Heart right ventricle (tissue), 16 donors: ENCODE results near the gene ITIH5. TPM values are rescaled to one million over a fixed set of nuclear protein-coding genes. Genes with fewer than 3 reads are reported as not detected.

ENCODE experiments used
- ATAC-seq, 8 donors: fragments of 200-7000 bp; cut with Tn5 transposase; one replicate each; pipeline ENCODE4 v1.9.1; 2020; ENCODE audit warnings: mild to moderate bottlenecking in 8 of 8, moderate library complexity in 8 of 8, moderate number of reproducible peaks in 1 of 8
- DNase-seq, 2 donors: peaks; one replicate each; pipeline ENCODE4 v3.0.0-alpha.2; 2020
- H3K27ac ChIP-seq, 10 donors: fragments of 200-600 bp; sonication (generic) in 2 of 10; one replicate each; pipeline versions ENCODE4 v1.5.0 to v1.8.0; 2020 to 2022; ENCODE audit warnings: mild to moderate bottlenecking in 3 of 10
- H3K27me3 ChIP-seq, 7 donors: fragments of 200-600 bp; one replicate each; pipeline ENCODE4 v1.8.0; 2021 to 2022; ENCODE audit warnings: mild to moderate bottlenecking in 2 of 7
- H3K36me3 ChIP-seq, 9 donors: fragments of 200-600 bp; sonication (generic) in 1 of 9; one replicate each; pipeline versions ENCODE4 v1.5.0 to v1.8.0; 2020 to 2022; ENCODE audit warnings: mild to moderate bottlenecking in 2 of 9
- H3K4me1 ChIP-seq, 9 donors: fragments of 200-600 bp; sonication (generic) in 1 of 9; one replicate each; pipeline versions ENCODE4 v1.5.0 to v1.8.0; 2020 to 2022; ENCODE audit warnings: mild to moderate bottlenecking in 4 of 9
- H3K4me3 ChIP-seq, 10 donors: fragments of 200-600 bp; sonication (generic) in 2 of 10; one replicate each; pipeline versions ENCODE4 v1.5.0 to v1.8.0; 2020 to 2022; ENCODE audit warnings: mild to moderate bottlenecking in 7 of 10, moderate library complexity in 2 of 10
- H3K9me3 ChIP-seq, 11 donors: fragments of 200-600 bp in 10 of 11; sonication (generic) in 2 of 11; one replicate each; pipeline versions ENCODE4 v1.5.0 to v1.8.0; 2013 to 2022; ENCODE audit warnings: mild to moderate bottlenecking in 2 of 11, control low read depth in 1 of 11, moderate library complexity in 1 of 11
- WGBS, 2 donors: extraction: QIAGEN DNeasy Blood & Tissue Kit; methylation state at CpG; one replicate each; pipeline ENCODE4 v1.1.7; 2013; ENCODE audit warnings: inconsistent platforms in 1 of 2; 5-methylcytosine and 5-hydroxymethylcytosine counted together
- intact Hi-C, 10 donors: fragments of 100-400 bp; cut with DNase I; formaldehyde crosslinking; loops; one replicate each; pipeline versions ENCODE4 v1.11.1 to v1.14.2; 2022
- polyA plus RNA-seq, 2 donors: library from polyadenylated mRNA; stranded (reverse); fragments of 200-250 nt; gene quantifications; one replicate each; pipeline ENCODE4 v1.2.3, GENCODE V29; 2013
- total RNA-seq, 10 donors: library from RNA; stranded (reverse); fragmentation: NEBNext Ultra II Directional in 3 of 10; extraction: Animal tissue kit (Norgen Biotek cat#: 25700) in 3 of 10; gene quantifications; one replicate each; pipeline versions ENCODE4 v1.2.1 to v1.2.4, GENCODE V29; 2021 to 2023
- TF ChIP-seq, protein P1 (sequence below), 9 donors: fragments of 200-600 bp; sonication (generic) in 2 of 9; IDR thresholded peaks; one replicate each; pipeline versions ENCODE4 v1.5.0 to v1.8.0; 2021 to 2022; ENCODE audit warnings: antibody characterized with exemption in 9 of 9, mild to moderate bottlenecking in 5 of 9, moderate library complexity in 1 of 9
- donor health status: Arrhythmogenic right ventricular cardiomyopathy.
- donor health status: ischemic (EF 13 %, LVEDD 7.1; RV severe dilation, severe dysfunction).
- donor health status: healthy with polysubstance abuse.
- donor health status: DM: no; HTN: yes; CAD: no.
- donor health status: DM: no; HTN: no; CAD: no.
- donor health status: ischemic (EF 25% LVEDD 6.9; RV normal size, moderate dysfunction).
- donor health status: ischemic (EF 25% LVEDD 5.7; RV mildly dilated, moderate dysfunction).
- donor health status: healthy.
- donor health status: DM: yes; HTN: yes; CAD: no.
- donor health status: Ischemic cardiomyopathy.
- donor health status: ischemic (EF 35%, LVEDD 5.7; RV mildly dilated, moderate dysfunction).
- donor health status: nonischemic (EF 11% LVEDD 7.7; RV severe dilation, severe dysfunction).
- donor health status: DM: yes; HTN: yes; CAD: no.
- donor health status: PGD.
- donor health status: ischemic (EF 29% LVEDD 5.4; RV normal size, mild dysfunction).
- donor health status: nonischemic (EF 23%, LVEDD 6.1; RV moderate dilation, normal function).

ITIH5 gene
- total and polyA plus RNA-seq, 12 donors = 2.8 to 21.3 (median 12.2) TPM

DNA sequence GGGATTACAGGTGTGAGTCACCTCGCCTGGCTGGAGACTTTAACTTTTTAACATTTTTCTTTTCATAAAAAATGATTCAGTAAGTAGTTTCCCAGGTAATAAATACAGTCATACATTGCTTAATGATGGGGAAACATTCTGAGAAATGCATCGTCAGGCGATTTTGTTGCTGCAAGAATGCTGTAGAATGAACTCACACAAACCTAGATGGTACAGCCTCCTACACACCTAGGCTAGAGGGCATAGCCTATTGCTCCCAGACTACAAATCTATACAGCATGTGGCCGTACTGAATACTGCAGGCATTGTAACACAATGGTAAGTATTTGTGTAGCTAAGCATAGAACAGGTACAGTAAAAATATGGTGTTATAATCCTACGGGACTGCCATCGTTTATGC is 147.4 kb downstream of the ITIH5 start:
- no peak for DNase-seq
- intact Hi-C loops = no loop called here
- H3K27ac ChIP-seq = no peak overlapping the region
- peaks cover 0 to 7% (median 0%) of the 10 kb centered on the region in 9 donors for H3K4me1 ChIP-seq
- no peak overlapping the region for H3K4me3 ChIP-seq
- H3K36me3 ChIP-seq = no peaks in the 10 kb centered on the region
- TF ChIP-seq, protein P1, sequence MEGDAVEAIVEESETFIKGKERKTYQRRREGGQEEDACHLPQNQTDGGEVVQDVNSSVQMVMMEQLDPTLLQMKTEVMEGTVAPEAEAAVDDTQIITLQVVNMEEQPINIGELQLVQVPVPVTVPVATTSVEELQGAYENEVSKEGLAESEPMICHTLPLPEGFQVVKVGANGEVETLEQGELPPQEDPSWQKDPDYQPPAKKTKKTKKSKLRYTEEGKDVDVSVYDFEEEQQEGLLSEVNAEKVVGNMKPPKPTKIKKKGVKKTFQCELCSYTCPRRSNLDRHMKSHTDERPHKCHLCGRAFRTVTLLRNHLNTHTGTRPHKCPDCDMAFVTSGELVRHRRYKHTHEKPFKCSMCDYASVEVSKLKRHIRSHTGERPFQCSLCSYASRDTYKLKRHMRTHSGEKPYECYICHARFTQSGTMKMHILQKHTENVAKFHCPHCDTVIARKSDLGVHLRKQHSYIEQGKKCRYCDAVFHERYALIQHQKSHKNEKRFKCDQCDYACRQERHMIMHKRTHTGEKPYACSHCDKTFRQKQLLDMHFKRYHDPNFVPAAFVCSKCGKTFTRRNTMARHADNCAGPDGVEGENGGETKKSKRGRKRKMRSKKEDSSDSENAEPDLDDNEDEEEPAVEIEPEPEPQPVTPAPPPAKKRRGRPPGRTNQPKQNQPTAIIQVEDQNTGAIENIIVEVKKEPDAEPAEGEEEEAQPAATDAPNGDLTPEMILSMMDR (IDR thresholded peaks at IDR 0.05) = no peak
- no peak for ATAC-seq
- WGBS, 2 donors = 92% methylated on average over 6 of the region's 6 CpGs
- no peaks in the 10 kb centered on the region for H3K9me3 ChIP-seq
- peaks cover 0 to 43% (median 15%) of the 10 kb centered on the region in 7 donors for H3K27me3 ChIP-seq

DNA sequence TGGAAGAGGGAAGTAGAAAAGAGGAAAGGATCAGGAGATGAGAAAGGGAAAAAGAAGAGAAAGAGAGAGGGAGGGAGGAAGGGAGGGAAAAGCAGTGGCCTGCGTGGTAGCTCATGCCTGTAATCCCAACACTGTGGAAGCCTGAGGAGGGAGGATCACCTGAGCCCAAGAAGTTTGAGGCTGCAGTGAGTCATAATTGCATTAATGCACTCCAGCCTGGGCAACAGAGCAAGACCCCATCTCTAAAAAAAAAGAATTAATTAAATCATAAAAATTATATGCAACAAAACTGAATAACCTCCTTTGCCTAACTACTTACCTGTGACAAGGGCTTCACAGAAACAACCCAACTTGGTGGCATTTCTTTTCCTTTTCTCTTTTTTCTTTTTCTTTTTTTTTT is 148.1 kb downstream of the ITIH5 start:
- no peak overlapping the region for H3K4me3 ChIP-seq
- peaks cover 0 to 7% (median 0%) of the 10 kb centered on the region in 9 donors for H3K4me1 ChIP-seq
- peaks cover 0 to 36% (median 12%) of the 10 kb centered on the region in 7 donors for H3K27me3 ChIP-seq
- DNase-seq (no peak), ATAC-seq (no peak)
- H3K9me3 ChIP-seq = no peaks in the 10 kb centered on the region
- no peak overlapping the region for H3K27ac ChIP-seq
- WGBS, 2 donors = 89 to 90% methylated on average over 1 of the region's 1 CpG
- H3K36me3 ChIP-seq = no peaks in the 10 kb centered on the region
- TF ChIP-seq, protein P1 (IDR thresholded peaks at IDR 0.05) = no peak
- intact Hi-C loops = no loop called here

DNA sequence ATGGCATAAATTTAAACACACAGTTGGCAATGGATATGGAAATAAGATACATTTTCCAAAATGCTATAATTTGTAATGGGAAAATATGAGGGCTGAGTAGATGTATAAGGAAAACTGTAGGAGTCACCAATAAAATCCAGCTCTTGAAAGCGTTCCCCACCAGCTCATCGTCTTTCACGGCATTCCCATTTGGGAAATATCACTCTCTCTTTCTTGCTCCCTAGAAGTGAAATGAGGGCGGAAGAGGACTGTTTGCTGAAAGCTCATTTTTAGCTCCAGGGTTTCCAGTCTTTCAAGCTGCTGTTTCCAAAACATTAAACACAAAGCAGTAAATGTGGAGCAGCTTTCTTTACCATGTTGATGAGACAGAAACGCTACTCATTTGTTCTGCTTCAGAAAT is 151.3 kb downstream of the ITIH5 start:
- WGBS, 2 donors = 69 to 76% methylated on average over 5 of the region's 5 CpGs
- intact Hi-C loops = no loop called here

GRCh38 chr10:7513936-7514335 is 152.8 kb downstream of the ITIH5 start:
- Histone ChIP-seq H3K27me3 (peaks cover 0 to 19% (median 7%) of the 10 kb centered on the region in 7 donors), H3K36me3 (no peaks in the 10 kb centered on the region), H3K4me3 (no peak overlapping the region), H3K4me1 (peaks cover 0 to 12% (median 0%) of the 10 kb centered on the region in 9 donors), H3K9me3 (peaks cover 0 to 19% (median 2%) of the 10 kb centered on the region in 11 donors), H3K27ac (no peak overlapping the region)
- TF ChIP-seq, protein P1 (IDR thresholded peaks at IDR 0.05) = no peak
- 30 to 41% methylated on average over 4 of the region's 4 CpGs for WGBS, 2 donors
- intact Hi-C loops = no loop called here
- ATAC-seq (no peak), DNase-seq (no peak)

More for the DNA sequence above, 151.3 kb downstream of the ITIH5 start:
- no peaks in the 10 kb centered on the region for H3K36me3 ChIP-seq
- H3K27ac ChIP-seq = no peak overlapping the region
- ATAC-seq = no peak
- peaks cover 0 to 6% (median 0%) of the 10 kb centered on the region in 11 donors for H3K9me3 ChIP-seq
- peaks cover 0 to 12% (median 0%) of the 10 kb centered on the region in 9 donors for H3K4me1 ChIP-seq
- H3K4me3 ChIP-seq = no peak overlapping the region
- peaks cover 0 to 21% (median 7%) of the 10 kb centered on the region in 7 donors for H3K27me3 ChIP-seq
- no peak for DNase-seq
- TF ChIP-seq, protein P1 (IDR thresholded peaks at IDR 0.05) = no peak
